ENCODE results near the gene ZDHHC14.
"Not testable (repeated sequence)": the region's sequence is repeated elsewhere in the genome, so short reads cannot be mapped to it uniquely, and the experiment has no call there.

The ZDHHC14 gene

GRCh38 chr6:157557559-157557958, 176.6 kb downstream of the ZDHHC14 start:
- DNase-seq, result no peak

- no peak for DNase-seq
Observed at GRCh38 chr6:157558049-157558448, 177.1 kb downstream of the ZDHHC14 start.

GRCh38 chr6:157558487-157559200, 177.7 kb downstream of the ZDHHC14 start:
- no peak for DNase-seq

- no peak for DNase-seq
Observed at GRCh38 chr6:157559201-157559756, 178.3 kb downstream of the ZDHHC14 start.

- not testable (repeated sequence) for DNase-seq
Observed at GRCh38 chr6:157560063-157560462, 179.1 kb downstream of the ZDHHC14 start.

DNA sequence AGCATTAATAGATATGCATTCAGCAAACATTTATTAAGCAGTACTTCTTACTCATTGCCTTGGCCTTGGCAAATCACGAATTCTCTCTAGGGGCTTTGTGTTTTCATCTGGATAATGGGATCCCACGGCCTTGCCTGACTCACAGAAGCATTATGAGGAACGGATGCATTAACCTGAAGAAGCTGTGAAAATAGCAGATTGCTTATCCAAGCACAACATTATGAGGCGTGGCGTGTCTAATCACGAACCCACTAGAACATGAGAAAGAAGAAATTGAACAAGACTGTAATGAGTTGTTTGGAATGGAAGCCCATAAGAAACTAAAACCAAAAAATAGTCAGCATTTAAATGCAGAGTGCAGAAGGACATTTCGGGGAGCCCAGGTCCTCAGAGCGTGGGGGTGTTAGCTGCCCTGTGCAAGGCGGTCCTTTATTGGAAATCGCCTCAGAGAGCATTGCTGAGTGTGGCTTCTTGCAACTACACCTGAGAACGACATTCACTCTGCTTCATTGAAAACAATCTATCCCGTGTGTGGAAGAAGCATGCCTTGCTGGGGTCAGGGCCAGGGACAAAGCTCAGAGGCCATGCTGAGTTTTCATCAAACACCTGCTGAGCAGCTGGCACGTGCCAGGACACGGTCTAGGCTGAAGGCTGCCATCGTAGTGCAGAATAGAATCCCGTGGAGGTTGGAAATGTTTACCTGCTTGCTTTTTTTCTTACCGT, 179.9 kb downstream of the ZDHHC14 start:
- no peak for DNase-seq

DNA sequence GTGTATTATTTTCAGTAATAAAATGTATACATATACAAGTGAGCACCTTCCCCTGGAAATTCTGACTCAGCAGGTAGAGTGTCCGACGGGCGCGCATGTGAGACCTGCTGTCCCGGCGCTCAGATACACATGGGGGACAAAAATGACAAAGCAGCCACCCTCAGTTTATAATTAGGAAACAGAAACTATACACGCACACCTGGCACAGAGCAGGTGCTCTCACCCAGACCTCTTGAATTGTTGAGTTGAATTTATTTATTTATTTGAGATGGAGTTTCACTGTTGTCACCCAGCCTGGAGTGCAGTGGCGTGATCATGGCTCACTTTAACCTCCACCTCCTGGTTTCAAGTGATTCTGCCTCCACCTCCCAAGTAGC, 180.4 kb downstream of the ZDHHC14 start:
- no peak for DNase-seq

DNA sequence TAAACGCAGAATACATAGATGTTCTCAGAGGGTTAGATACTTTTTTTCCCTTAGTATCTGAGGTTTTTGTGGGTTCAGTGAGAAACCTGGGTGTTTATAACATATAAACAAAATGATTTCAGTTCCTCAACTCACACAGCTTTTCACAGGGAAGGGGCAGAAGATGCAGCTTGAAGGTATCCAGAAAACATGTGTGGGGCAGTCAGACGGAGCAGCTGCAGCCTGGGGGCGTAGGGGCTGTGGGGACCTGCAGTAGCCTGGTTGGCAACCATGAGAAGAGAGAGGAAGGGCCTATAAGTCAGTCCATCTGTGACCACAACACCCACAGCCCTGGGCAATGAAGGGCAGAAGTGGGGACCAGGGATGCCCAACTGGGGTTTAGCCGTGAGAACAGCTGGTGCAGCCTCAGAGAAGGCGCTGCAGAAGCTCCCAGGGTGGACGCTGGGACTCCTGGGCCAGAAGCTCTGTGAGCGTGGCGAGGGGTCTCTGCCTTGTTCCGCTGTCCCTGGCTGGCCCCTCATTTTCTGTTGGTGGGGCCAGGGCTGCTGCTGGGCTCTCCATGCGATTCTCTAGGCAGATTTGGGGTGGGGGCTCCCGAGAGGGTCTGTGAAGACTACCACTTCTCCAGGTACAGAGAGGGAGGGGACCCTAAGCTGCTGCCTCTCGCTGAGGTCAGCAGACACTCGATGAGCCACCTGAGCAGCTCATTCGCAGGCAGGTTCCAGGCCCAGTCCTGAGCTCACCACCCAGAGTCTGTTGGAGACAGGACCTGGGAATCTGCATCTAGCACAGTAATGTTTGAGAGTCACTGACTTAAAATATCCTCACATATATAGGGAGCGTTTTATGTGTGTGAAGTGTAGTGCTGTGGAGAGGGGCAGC, 181.2 kb downstream of the ZDHHC14 start:
- no peak for DNase-seq

DNA sequence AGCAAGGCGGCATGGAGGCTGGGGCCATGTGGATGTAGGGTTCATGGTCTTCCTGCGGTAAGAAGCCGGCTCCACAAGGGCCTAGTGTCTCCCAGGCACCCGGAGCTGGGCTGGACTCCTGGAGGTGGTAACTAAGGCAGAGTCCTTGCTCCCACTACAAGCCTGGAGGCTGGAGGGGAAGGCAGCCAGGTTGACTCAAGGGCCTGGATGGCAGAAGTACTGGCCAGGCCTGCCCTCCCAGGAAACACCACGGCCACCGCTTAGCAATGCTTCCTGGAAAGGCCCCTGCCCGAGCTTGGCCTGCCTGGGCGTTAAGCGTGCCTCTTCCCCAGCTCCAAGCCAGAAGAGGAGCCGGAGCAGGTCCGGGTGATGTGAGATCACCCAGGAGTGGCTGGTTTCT, 182.0 kb downstream of the ZDHHC14 start:
- DNase-seq, result no peak

DNA sequence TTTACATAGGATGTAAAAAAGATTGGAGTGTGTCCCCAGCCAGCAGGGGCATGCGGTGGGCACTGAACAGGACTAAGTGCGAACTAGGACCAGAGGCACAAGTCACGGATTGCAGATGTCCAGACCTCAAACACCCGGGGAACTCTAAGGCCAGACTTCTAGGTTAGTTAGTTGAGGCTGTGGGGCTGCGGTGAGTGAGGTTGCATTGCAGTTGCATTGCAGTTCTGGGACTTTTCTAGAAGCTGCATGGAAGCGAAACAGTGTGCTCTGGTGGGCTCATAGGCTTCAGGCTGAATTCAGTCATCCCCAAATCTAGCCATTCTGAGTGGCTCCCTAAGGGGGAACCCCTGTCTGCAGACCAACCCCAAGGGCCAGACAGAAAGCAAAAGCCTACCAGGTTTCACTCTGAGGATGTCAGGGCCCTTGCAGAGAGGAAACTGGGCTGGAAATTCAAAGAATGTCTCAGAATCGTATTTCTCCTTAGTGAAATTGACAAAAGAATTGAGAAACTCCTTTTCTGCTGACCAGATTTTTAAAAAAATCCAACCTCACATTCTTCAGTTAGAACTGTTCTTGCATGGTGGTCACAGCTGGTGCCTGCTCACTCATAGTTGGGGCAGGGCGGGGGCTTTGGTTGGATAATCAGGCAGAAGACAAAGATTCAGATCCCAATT, 182.8 kb downstream of the ZDHHC14 start:
- DNase-seq, result no peak

DNA sequence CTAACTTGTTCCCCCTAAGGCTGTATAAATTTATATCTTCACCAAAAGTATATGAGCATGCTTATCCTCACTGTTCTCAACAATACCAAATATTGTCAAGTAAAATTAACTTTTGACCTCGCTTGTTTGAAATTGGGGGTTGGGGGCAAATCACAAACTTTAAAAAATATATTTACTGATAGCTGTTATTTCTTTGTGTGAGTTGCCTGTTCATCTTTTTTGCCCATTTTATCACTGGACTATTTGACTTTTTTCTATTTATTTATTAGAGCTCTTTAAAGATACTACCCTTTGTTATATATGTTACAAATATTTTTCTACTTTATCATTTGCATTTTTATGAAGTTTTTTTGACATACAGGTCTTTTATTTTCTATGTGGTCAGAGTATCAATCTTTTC, 187.7 kb downstream of the ZDHHC14 start:
- DNase-seq, result no peak

GRCh38 chr6:157569543-157569942, 188.6 kb downstream of the ZDHHC14 start:
- no peak for DNase-seq

- no peak for DNase-seq
Observed at GRCh38 chr6:157570104-157570503, 189.1 kb downstream of the ZDHHC14 start.

GRCh38 chr6:157570752-157571151, 189.8 kb downstream of the ZDHHC14 start:
- DNase-seq, result no peak

- no peak for DNase-seq
Observed at GRCh38 chr6:157571269-157571668, 190.3 kb downstream of the ZDHHC14 start.

GRCh38 chr6:157571950-157572349, 191.0 kb downstream of the ZDHHC14 start:
- no peak for DNase-seq

GRCh38 chr6:157574851-157575424, 193.9 kb downstream of the ZDHHC14 start:
- DNase-seq, result no peak

DNA sequence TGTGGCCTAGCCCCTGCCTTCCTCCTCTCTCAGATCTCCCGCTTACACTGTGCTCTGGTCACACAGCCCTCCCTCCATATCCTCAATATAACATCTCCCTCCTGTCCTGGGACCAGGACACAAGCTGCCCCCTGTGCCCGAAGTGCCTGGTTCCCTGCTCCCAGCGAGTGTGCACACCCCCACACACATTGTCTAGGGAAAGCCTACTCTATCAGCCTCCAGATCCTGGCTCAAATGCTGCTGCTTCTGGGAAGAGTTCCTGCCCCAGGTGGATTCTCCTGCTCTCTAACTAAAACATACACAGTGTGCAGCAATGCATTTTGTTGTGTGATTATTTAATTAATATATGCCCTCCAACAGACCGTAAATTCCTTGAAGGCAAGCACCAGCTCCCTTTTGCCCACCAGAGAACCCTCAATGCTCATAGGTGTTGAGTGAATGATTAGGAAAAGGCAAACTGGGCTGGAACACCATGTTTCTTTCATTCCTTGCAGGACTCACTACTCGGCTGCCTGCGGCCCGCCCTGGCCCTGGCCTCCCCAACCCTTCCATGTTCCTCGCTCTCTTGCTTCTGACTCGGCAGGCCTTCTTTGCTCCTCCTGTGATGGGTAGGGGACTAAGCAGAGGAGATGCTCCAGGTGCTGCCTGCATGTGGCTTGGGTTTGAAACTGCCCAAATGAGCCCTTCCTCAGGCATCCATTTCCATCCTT, 194.6 kb downstream of the ZDHHC14 start:
- no peak for DNase-seq

GRCh38 chr6:157576991-157577390, 196.0 kb downstream of the ZDHHC14 start:
- not testable (repeated sequence) for DNase-seq

- DNase-seq, result not testable (repeated sequence)
Observed at GRCh38 chr6:157578527-157578926, 197.5 kb downstream of the ZDHHC14 start.

DNA sequence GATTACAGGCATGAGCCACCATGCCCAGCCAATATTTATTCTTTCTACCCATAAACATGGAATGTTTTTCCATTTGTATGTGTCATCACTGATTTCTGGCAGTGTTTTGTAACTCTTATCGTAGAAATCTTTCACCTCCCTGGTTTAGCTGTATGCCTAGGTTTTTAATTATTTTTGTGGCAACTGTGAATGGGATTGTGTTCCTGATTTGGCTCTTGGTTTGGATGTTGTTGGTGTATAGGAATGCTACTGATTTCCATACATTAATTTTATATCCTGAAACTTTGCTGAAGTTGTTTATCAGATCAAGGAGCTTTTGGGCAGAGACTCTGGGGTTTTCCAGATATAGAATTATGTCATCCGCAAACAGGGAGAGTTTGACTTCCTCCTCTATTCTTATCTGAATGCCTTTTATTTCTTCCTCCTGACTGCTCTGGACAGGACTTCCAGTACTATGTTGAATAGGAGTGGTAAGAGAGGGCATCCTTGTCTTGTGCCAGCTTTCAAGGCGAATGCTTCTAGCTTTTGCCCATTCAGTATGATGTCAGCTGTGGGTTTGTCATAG, 198.6 kb downstream of the ZDHHC14 start:
- DNase-seq, result no peak
